ENCODE results near the gene ZFP36L1.

- TF ChIP-seq, protein P1, sequence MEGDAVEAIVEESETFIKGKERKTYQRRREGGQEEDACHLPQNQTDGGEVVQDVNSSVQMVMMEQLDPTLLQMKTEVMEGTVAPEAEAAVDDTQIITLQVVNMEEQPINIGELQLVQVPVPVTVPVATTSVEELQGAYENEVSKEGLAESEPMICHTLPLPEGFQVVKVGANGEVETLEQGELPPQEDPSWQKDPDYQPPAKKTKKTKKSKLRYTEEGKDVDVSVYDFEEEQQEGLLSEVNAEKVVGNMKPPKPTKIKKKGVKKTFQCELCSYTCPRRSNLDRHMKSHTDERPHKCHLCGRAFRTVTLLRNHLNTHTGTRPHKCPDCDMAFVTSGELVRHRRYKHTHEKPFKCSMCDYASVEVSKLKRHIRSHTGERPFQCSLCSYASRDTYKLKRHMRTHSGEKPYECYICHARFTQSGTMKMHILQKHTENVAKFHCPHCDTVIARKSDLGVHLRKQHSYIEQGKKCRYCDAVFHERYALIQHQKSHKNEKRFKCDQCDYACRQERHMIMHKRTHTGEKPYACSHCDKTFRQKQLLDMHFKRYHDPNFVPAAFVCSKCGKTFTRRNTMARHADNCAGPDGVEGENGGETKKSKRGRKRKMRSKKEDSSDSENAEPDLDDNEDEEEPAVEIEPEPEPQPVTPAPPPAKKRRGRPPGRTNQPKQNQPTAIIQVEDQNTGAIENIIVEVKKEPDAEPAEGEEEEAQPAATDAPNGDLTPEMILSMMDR (IDR thresholded peaks at IDR 0.05), result no peak
- no peak for TF ChIP-seq ZFX (IDR thresholded peaks at IDR 0.05; ENCODE audit: borderline replicate concordance)
Observed at GRCh38 chr14:68770553-68771286, 22.1 kb downstream of the ZFP36L1 start.
